Esophagus muscularis mucosa (tissue), 4 donors: Measurements from ENCODE around the gene B3GNT5.

ENCODE experiments used
- CTCF ChIP-seq, 3 experiments: fragments of 200-600 bp in 2 of 3; fragments of 450-650 bp in 1 of 3; sonication (generic) in 2 of 3; IDR thresholded peaks; one replicate each; pipeline ENCODE4 v1.5.1; 2017 to 2019; ENCODE audit warnings: antibody characterized with exemption in 3 of 3, mild to moderate bottlenecking in 2 of 3, moderate library complexity in 1 of 3
- EP300 ChIP-seq: sonication (generic); formaldehyde crosslinking; IDR thresholded peaks from one replicate; pipeline ENCODE4 v1.6.1; 2017; ENCODE audit warnings: antibody characterized with exemption
- POLR2A ChIP-seq: fragments of 450-650 bp; IDR thresholded peaks from one replicate; pipeline ENCODE4 v1.6.1; 2017; ENCODE audit warnings: antibody characterized with exemption, moderate library complexity, mild to moderate bottlenecking, low read depth
- POLR2AphosphoS5 ChIP-seq, 2 donors: sonication (generic); formaldehyde crosslinking; IDR thresholded peaks; one replicate each; pipeline ENCODE4 v1.6.1; 2017; ENCODE audit warnings: antibody characterized with exemption in 2 of 2

- TF ChIP-seq CTCF (IDR thresholded peaks at IDR 0.05) (no peak), POLR2AphosphoS5 (IDR thresholded peaks at IDR 0.05) (no peak), POLR2A (no peak), EP300 (no peak)
These were observed 24.2 kb downstream of the B3GNT5 start for GRCh38 chr3:183277260-183277659.
